DND-41 (cell line): Measurements from ENCODE around the gene INHBC.

Experiments used
- EZH2 ChIP-seq: IDR thresholded peaks from 3 replicates; pipeline ENCODE4 v1.6.1; 2012; ENCODE audit warnings: borderline replicate concordance, low read depth, mild to moderate bottlenecking, moderate library complexity, low read length, inconsistent platforms; ENCODE audit not compliant: severe bottlenecking
- TF ChIP-seq, protein P1 (sequence below): IDR thresholded peaks from 2 replicates; pipeline ENCODE4 v1.5.1; 2012; ENCODE audit warnings: borderline replicate concordance, low read length, moderate library complexity, mild to moderate bottlenecking; ENCODE audit not compliant: poor library complexity, severe bottlenecking; ENCODE audit errors: extremely low read depth

DNA sequence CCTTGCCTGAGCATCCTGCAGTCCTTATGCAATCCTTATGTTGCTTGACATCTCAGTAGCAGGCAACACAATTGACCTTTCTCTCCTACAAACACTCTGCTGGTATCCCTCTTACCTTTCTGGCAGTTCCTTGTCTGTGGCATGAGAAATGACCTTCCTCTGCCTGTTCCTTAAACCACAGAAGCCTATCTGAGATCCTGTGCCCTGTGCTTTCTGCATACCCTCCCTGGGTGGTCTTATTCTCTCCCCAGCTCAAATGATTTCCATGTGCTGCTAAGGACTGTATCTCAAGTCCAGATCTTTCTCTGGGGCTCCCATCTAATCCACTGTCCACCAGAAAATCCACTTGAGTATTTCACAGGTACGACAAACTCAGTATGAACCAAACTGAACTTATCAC lies 47.1 kb downstream of the INHBC start:
- TF ChIP-seq, protein P1, sequence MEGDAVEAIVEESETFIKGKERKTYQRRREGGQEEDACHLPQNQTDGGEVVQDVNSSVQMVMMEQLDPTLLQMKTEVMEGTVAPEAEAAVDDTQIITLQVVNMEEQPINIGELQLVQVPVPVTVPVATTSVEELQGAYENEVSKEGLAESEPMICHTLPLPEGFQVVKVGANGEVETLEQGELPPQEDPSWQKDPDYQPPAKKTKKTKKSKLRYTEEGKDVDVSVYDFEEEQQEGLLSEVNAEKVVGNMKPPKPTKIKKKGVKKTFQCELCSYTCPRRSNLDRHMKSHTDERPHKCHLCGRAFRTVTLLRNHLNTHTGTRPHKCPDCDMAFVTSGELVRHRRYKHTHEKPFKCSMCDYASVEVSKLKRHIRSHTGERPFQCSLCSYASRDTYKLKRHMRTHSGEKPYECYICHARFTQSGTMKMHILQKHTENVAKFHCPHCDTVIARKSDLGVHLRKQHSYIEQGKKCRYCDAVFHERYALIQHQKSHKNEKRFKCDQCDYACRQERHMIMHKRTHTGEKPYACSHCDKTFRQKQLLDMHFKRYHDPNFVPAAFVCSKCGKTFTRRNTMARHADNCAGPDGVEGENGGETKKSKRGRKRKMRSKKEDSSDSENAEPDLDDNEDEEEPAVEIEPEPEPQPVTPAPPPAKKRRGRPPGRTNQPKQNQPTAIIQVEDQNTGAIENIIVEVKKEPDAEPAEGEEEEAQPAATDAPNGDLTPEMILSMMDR, result no peak
- no peak for TF ChIP-seq EZH2
